ENCODE data around the gene MKRN2.

DNA sequence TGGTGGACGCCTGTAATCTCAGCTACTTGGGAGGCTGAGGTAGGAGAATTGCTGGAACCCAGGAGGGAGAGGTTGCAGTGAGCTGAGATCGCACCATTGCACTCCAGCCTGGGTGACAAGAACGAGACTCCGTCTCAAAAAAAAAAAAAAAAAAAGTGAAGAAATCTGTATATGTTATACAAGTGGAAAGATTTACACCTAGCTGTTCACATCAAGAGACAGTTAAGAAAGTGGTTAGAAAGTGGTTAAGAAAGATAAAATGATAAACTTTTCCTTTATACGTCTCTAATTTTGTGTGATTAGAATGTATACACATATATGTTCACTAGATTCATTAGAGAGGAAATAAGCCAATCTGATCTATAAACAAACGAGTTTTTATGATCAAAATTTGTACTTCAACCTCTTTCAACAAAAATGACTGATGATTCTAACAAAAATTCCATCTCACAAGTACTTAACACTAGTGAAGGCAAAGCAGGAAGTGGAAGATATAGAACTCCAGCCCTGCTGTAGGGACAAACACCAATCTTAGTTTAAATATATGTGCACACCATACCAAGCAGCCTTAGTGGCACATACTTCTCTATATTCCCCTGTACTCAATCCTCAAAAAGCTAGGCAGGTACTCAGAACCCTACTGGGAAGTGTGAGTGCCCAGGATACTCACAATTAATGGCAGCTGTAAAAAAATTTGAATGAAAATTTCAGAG is 55.8 kb downstream of the MKRN2 start:
- TF ChIP-seq, protein P1, sequence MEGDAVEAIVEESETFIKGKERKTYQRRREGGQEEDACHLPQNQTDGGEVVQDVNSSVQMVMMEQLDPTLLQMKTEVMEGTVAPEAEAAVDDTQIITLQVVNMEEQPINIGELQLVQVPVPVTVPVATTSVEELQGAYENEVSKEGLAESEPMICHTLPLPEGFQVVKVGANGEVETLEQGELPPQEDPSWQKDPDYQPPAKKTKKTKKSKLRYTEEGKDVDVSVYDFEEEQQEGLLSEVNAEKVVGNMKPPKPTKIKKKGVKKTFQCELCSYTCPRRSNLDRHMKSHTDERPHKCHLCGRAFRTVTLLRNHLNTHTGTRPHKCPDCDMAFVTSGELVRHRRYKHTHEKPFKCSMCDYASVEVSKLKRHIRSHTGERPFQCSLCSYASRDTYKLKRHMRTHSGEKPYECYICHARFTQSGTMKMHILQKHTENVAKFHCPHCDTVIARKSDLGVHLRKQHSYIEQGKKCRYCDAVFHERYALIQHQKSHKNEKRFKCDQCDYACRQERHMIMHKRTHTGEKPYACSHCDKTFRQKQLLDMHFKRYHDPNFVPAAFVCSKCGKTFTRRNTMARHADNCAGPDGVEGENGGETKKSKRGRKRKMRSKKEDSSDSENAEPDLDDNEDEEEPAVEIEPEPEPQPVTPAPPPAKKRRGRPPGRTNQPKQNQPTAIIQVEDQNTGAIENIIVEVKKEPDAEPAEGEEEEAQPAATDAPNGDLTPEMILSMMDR (conservative IDR thresholded peaks at IDR 0.05 in 1 of 2, IDR thresholded peaks at IDR 0.05 in 1 of 2; ENCODE audit: extremely low read depth in 1 of 2, insufficient read depth in 1 of 2, low read depth in 1 of 2, low read length in 2 of 2) = no peak
- no peak for TF ChIP-seq EZH2 (IDR thresholded peaks at IDR 0.05; ENCODE audit: borderline replicate concordance, low read length)
